Activated CD8-positive, alpha-beta memory T cell treated with anti-CD3 and anti-CD28 coated beads, Interleukin-2, amount 10 ng/mL, durations not matched to agents 7 days and 5 days (primary cell): ENCODE data around the gene PHOX2B. TPM values are rescaled to one million over a fixed set of nuclear protein-coding genes. Genes with fewer than 3 reads are reported as not detected.

Experiments used
- ATAC-seq: fragments of 150-1000 bp; cut with Tn5 transposase; one replicate; pipeline ENCODE4 v1.10.0; 2021; ENCODE audit warnings: moderate library complexity
- CTCF ChIA-PET: fragments of 350-600 bp; sonication (Branson Sonifier 250); formaldehyde crosslinking; loops from one replicate; lab custom pipeline; 2021; ENCODE audit warnings: antibody characterized with exemption; lab: Charles Lee
- DNase-seq: peaks from one replicate; pipeline ENCODE4 v3.0.0-alpha.2; 2020
- H3K27ac Mint-ChIP-seq: one replicate; pipeline ENCODE4 v1.8.0; 2021; ENCODE audit warnings: mild to moderate bottlenecking, mixed read lengths
- H3K27me3 Mint-ChIP-seq: one replicate; pipeline ENCODE4 v1.8.0; 2021; ENCODE audit warnings: mixed read lengths
- H3K36me3 Mint-ChIP-seq: one replicate; pipeline ENCODE4 v1.8.0; 2021; ENCODE audit warnings: mild to moderate bottlenecking, mixed read lengths
- H3K4me1 Mint-ChIP-seq: one replicate; pipeline ENCODE4 v1.8.0; 2021; ENCODE audit warnings: mixed read lengths
- H3K4me3 Mint-ChIP-seq: one replicate; pipeline ENCODE4 v1.8.0; 2021; ENCODE audit warnings: mild to moderate bottlenecking, moderate library complexity, mixed read lengths
- H3K9me3 Mint-ChIP-seq: one replicate; pipeline ENCODE4 v1.8.0; 2022; ENCODE audit warnings: low read depth, mixed read lengths
- total RNA-seq, 2 experiments: library from RNA; stranded (reverse); gene quantifications; one replicate each; pipeline ENCODE4 v1.2.3, GENCODE V29; 2021

The PHOX2B gene
- not detected for total RNA-seq

DNA sequence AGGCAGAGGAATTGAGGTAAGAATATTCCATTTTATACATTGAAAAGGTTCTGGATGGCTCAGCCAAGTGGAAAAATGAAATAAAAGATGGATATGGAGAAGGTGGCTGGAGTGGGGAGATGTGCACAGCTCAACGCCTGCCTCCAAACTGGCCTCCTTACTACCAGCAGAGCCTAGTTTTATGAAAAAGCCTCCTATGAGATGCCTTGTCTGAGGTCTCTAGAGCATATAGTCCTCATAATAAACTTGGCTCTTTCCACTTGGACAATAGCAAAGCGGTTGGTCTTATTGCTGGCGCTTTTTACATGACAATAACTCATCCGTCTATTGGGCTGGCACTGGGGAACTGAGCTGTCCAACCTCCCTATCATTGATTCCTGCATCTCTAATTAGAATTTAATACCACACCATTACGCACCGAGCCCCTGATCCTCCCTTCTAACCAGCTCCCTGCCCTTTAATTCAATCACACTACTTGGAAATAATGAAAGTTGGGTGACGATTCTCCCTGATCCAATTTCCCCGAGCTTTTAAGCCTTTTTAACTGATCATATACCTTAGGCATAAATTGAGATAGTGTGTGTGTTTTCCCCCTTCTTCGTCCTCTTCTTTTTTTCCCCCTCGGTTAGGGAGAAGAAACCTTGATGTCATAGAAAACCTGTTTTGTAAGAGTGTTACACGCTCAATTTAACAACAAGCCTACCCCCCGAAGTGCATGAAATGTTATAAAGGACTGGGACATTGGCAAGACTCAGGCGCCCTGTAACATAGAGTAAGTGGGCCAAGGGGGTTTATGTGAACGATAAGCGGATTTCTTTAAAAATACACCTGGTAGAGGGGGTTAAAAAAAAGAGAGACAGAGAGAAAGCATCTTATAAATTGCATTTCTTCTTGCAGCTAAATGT, at the start of gene PHOX2B:
PHOX2B (minus strand) TSS at position 155 of the 905 bp plus-strand sequence; CDS start at position 40, 115 bp downstream.
- H3K9me3 Mint-ChIP-seq = peaks cover 2% of the 10 kb centered on the region
- no peaks in the 10 kb centered on the region for H3K4me1 Mint-ChIP-seq
- H3K27ac Mint-ChIP-seq = peak within 1 kb of the TSS; percentile 54
- peaks cover 14% of the 10 kb centered on the region for H3K36me3 Mint-ChIP-seq
- DNase-seq (no peak), ATAC-seq (no peak)
- CTCF ChIA-PET = no interaction called here
- H3K4me3 Mint-ChIP-seq = no peak within 1 kb of the TSS
- peaks cover 93% of the 10 kb centered on the region for H3K27me3 Mint-ChIP-seq

DNA sequence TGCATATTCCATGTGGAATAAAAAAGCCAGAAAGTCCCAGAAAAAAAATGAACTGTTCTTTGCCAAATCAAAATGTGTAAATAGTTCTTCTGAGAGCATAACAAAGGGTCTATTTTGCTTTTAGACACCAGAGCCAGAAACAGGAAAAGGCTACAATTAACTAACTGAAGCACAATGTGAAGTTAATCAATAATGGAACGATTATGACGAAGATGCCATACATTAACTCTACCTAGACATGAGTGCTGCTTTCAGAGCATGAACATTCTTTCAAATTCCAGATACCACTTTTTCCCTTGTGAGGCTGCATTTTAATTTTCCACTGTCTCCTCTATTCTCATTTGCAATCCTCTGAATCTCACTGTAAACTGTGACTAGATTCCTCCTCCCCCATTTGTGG, 48.7 kb upstream of the PHOX2B start:
- DNase-seq = no peak
- Mint-ChIP-seq H3K4me3 (no peak overlapping the region), H3K9me3 (no peaks in the 10 kb centered on the region), H3K4me1 (no peaks in the 10 kb centered on the region), H3K27me3 (peaks cover 17% of the 10 kb centered on the region), H3K27ac (no peak overlapping the region), H3K36me3 (no peaks in the 10 kb centered on the region)
- CTCF ChIA-PET = no interaction called here
- ATAC-seq = no peak

DNA sequence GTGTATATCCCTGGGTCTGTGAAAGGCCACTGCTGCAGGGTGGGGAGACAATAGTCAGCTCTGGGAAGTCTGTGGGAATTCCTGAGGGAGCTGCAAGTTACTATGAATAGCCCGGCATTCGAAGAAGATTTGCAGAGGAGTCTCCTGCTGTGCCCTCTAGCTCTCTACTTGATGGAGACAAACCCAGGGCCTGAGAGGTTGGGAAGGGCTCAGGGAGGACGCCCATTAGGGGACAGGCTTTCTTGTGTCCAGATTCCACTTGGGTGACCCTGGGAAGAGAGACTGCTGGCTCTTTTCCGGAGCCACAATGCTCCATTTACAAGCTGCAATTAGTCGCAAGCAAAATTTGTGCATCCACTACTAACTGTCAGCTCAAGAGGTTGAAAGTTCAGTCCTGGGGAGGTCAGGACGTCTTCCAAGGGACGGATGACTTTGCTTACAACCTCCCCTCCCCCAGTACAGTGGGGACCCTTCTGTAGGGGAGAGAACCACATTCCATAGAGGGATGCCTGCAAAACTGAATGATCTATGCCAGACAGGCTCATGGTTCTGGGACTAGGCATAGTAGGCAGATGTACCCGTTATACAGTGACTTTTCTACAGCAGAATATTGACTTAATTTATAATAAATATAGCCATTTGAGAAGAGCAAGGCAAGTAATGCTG, 48.2 kb upstream of the PHOX2B start:
- ATAC-seq (no peak), DNase-seq (no peak)
- no peaks in the 10 kb centered on the region for H3K9me3 Mint-ChIP-seq
- no peak overlapping the region for H3K4me3 Mint-ChIP-seq
- H3K36me3 Mint-ChIP-seq = no peaks in the 10 kb centered on the region
- H3K4me1 Mint-ChIP-seq = no peaks in the 10 kb centered on the region
- H3K27me3 Mint-ChIP-seq = peaks cover 17% of the 10 kb centered on the region
- no peak overlapping the region for H3K27ac Mint-ChIP-seq
- CTCF ChIA-PET = no interaction called here

DNA sequence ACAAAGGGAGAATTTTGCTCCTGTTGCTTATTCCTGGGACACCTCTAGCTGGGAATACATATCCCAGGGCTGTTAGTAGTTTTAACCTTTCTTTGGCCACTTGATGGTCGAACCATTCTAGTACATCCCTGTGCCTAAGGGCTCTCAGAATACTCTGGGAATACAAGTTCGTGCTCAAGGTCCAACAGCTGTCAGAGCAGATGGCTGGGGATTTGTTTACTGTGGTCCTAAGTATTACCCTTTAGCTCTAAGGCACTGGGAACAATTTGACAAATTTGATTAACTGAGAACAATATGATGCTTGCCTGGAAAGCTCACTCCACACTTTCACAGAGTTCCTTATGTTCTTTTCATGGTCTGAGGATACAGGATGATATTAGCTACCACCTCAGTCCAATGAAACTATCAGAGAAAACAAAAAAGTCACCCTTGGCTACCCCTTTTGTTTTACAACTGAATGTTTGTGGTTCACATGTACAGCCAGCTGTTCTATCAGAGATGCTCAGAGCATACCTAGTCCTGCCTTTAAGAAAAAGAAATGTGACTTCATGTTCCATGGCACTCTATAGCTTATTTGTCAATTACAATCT, 47.4 kb upstream of the PHOX2B start:
- Mint-ChIP-seq H3K27me3 (peaks cover 19% of the 10 kb centered on the region), H3K36me3 (no peaks in the 10 kb centered on the region), H3K4me1 (no peaks in the 10 kb centered on the region), H3K4me3 (no peak overlapping the region), H3K27ac (no peak overlapping the region), H3K9me3 (no peaks in the 10 kb centered on the region)
- ATAC-seq (no peak), DNase-seq (no peak)
- CTCF ChIA-PET = no interaction called here

DNA sequence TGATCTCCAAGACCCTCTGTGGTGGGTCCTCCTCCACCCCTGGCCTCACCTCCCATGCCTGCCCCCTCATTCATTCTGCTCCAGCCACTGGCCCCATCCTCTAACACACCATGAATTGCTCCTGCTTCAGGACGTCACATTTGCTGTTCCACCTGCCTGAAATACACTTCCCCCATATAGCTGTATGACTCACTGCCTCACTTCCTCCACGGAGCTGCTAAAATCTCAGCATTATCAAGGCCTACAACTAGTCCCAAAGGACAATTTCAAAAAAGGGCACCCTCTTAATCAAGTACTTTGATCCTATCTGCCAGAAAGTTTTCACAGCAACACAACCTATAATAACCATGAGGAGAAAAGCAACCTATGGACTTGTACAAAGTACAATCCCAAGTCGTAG, 43.6 kb upstream of the PHOX2B start:
- Mint-ChIP-seq H3K27ac (no peak overlapping the region), H3K36me3 (no peaks in the 10 kb centered on the region), H3K4me3 (no peak overlapping the region), H3K27me3 (peaks cover 17% of the 10 kb centered on the region), H3K4me1 (no peaks in the 10 kb centered on the region), H3K9me3 (no peaks in the 10 kb centered on the region)
- DNase-seq (no peak), ATAC-seq (no peak)
- CTCF ChIA-PET = interaction anchor here (0.6 kb wide), 1 partner anchor 8 kb away, joined by 3 read pairs; no protein-coding TSS in a partner anchor

DNA sequence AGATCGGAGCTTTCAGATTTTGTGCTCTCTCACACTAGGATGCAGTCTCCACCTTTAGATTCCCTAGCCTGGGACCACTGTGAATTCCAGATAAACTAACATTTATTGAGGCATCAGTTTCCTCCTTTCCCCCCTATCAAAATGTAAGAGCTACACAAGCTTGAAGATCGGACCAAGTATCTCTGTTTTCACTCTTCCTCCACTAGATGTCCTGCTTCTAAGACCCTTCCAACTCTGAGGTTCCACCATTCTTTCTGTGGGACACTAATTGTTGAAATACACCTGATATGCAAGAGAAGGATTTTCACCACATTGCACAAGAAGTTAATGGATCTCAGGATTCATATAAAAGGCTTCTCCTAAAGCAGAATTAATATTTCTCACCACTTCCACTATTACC, 43.0 kb upstream of the PHOX2B start:
- CTCF ChIA-PET = interaction anchor here (0.6 kb wide), 1 partner anchor 8 kb away, joined by 3 read pairs; no protein-coding TSS in a partner anchor

DNA sequence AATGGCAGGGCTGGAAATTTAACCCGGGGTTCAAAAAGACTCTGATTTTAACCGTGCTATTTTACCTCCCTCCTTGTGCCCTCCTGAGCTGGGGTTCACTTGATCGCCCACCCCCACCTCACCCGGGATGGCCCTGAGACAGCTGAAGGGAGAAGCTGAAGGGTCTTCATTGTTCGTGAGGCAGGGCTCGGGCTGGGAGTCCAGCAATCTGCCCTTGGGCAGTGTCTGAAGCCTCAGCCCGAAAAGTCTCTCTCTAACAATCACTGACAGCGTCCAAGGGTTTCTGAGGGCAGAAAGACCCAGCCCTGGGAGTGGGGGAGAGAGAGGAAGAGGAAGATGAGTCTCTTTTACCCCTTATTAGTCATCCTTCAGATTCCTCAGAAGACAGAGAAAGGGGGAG, 39.4 kb upstream of the PHOX2B start:
- DNase-seq (no peak), ATAC-seq (no peak)
- H3K9me3 Mint-ChIP-seq = no peaks in the 10 kb centered on the region
- H3K36me3 Mint-ChIP-seq = no peaks in the 10 kb centered on the region
- H3K4me3 Mint-ChIP-seq = no peak overlapping the region
- H3K4me1 Mint-ChIP-seq = no peaks in the 10 kb centered on the region
- CTCF ChIA-PET = no interaction called here
- H3K27ac Mint-ChIP-seq = no peak overlapping the region
- peaks cover 4% of the 10 kb centered on the region for H3K27me3 Mint-ChIP-seq

More for the DNA sequence above, 43.0 kb upstream of the PHOX2B start:
- H3K36me3 Mint-ChIP-seq = no peaks in the 10 kb centered on the region
- H3K27ac Mint-ChIP-seq = no peak overlapping the region
- DNase-seq (no peak), ATAC-seq (no peak)
- H3K9me3 Mint-ChIP-seq = no peaks in the 10 kb centered on the region
- H3K4me3 Mint-ChIP-seq = no peak overlapping the region
- peaks cover 17% of the 10 kb centered on the region for H3K27me3 Mint-ChIP-seq
- H3K4me1 Mint-ChIP-seq = no peaks in the 10 kb centered on the region

DNA sequence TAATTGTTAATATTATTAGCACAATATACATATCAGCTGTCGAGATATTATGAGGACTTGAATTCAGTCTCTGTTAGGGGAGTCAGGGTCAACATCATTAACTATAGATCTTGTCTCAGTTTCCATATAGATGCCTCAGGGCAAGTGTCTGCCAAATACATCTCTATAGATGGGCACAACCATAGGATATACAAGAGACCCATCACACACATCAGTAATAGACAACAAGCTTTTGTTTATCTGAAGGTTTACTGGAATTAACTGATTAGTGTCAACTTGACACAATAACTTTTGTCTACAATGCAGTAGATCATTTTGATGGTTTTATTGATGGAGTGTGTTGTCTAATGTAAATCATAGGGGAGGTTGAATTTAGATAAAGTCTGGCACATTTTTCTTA, 37.1 kb upstream of the PHOX2B start:
- Mint-ChIP-seq H3K4me3 (no peak overlapping the region), H3K27ac (no peak overlapping the region), H3K27me3 (peaks cover 2% of the 10 kb centered on the region), H3K9me3 (no peaks in the 10 kb centered on the region), H3K36me3 (no peaks in the 10 kb centered on the region), H3K4me1 (no peaks in the 10 kb centered on the region)
- no peak for DNase-seq
- CTCF ChIA-PET = no interaction called here
- ATAC-seq = no peak

DNA sequence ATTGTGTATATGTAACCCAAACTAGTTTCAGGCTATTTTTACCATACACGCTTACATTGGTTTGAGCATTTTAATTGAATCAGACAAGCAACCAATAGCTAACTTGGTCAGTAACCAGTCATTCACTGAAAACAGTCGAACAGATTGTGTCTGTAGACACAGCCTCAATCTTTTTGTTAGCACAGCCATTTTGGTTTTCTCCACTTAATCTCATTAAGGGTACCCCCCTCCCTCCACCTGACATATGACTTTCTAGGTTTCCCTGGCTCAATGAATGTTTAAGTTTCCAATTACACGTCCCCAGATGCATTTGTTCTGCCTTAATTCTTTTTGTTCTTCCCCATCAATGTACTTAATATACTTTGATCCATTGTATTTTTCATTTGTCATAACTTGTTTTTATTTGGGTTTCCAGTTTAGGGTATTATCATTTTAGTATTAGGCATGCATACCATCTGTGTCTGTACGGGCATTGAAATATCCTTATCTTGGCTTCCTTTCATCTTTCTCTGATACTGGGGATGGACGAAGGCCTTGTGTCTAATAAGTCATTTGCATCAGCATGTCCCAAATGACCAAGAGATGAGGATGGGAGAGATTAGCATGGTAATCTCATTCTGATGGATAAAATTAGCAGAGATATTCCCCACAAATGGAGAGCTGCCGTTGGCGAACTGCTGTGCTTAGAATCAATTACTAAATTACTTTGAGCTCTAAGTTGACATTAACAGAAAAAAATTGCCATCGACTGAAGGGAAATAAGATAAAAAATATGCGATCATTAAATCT, 35.9 kb upstream of the PHOX2B start:
- Mint-ChIP-seq H3K27me3 (peaks cover 2% of the 10 kb centered on the region), H3K36me3 (no peaks in the 10 kb centered on the region), H3K27ac (no peak overlapping the region), H3K4me1 (no peaks in the 10 kb centered on the region), H3K4me3 (no peak overlapping the region), H3K9me3 (no peaks in the 10 kb centered on the region)
- CTCF ChIA-PET = no interaction called here
- ATAC-seq (no peak), DNase-seq (no peak)

DNA sequence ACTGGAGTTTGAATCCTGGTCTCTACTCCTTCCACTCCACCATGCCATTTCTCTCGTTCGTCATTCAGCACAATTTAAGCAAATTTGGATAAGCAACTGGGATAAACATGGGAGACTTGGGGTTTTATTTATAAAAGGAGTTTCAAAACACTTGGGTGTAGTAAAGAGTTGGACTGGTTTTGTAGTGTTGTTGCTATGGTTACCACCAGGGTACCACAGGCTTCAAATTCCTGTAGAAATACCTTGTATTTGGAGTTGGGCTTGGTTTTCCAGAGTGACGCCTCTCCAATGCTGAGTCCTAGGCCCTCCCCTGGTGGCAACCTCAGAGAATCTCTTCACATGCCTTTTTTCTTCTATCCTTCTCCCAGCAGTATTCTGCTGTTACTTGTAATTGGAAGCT, 27.9 kb upstream of the PHOX2B start:
- Mint-ChIP-seq H3K9me3 (no peaks in the 10 kb centered on the region), H3K27ac (no peak overlapping the region), H3K4me3 (no peak overlapping the region), H3K27me3 (peaks cover 3% of the 10 kb centered on the region), H3K4me1 (no peaks in the 10 kb centered on the region), H3K36me3 (no peaks in the 10 kb centered on the region)
- ATAC-seq (no peak), DNase-seq (no peak)
- CTCF ChIA-PET = no interaction called here

DNA sequence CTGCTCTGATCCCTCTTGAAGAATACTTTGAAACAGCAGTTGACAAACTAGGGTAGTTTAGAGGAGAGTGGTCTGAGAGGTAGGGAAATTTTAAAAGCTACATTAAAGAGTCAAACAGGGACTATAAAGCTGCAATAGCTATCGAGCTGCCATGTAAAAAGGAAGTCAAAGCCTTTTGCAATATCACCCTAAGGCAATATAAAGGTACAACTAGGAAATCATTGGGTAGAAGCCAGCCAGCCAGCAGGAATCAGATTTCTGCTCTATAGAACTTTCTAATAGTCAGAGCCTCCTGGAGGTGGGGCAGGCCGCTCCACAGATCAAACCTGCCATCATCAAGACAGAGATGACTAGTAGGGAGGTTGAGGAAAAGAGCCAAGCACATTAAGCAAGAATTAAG, 15.2 kb upstream of the PHOX2B start:
- CTCF ChIA-PET = no interaction called here
- ATAC-seq (no peak), DNase-seq (no peak)
- H3K4me1 Mint-ChIP-seq = no peaks in the 10 kb centered on the region
- peaks cover 21% of the 10 kb centered on the region for H3K27me3 Mint-ChIP-seq
- H3K36me3 Mint-ChIP-seq = no peaks in the 10 kb centered on the region
- no peak overlapping the region for H3K4me3 Mint-ChIP-seq
- no peak overlapping the region for H3K27ac Mint-ChIP-seq
- no peaks in the 10 kb centered on the region for H3K9me3 Mint-ChIP-seq

DNA sequence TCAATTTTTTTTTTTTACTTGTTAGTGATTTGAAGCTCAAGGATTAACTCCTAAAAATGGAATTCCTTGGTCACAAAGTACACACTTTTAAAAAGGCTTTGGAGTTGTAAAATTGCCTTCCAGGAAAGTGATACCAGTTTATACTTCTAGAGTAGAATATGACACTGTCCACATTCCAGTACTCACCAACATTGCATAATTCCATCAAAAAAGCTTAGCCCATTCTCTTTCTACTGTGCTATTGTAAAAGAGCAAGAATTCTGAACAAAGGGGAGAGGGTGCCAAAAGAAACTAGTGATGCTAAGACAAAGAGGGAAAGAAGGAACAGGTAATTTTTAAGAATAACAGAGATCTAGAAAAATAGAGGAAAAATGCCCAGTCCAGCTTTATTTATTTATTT, 10.4 kb upstream of the PHOX2B start:
- ATAC-seq (no peak), DNase-seq (no peak)
- Mint-ChIP-seq H3K9me3 (no peaks in the 10 kb centered on the region), H3K4me1 (peaks cover 4% of the 10 kb centered on the region), H3K27me3 (peaks cover 36% of the 10 kb centered on the region), H3K4me3 (no peak overlapping the region), H3K36me3 (no peaks in the 10 kb centered on the region), H3K27ac (no peak overlapping the region)
- CTCF ChIA-PET = no interaction called here

DNA sequence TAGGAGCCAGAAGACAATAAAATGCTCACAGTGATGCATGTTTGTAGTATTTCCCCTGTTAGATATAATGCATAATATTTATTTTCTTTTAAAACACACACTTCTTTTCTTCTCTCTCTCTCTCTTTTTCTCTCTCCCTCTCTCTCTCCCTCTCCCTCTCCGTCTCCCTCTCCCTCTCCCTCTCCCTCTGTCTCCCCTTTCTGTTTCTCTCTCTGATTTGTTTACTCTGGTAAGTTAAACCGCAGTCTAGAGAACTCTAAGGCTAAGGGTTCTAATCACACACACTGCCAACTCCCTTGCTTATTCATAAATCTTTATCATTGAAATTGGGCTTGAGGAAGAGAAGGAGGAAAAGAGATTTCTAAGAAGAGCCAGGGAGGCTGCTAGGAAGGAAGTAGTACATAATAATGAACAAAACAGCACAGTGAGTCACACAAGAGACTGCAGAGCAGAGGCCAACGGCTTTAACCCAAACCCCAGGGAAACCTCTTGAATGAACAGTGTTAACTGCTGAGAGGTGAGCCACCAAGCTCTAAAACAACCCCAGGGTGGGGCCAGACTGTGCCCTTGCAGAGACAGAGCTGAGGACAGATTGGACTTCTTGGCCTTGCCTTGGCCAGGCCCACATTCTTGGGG, 9.1 kb upstream of the PHOX2B start:
- Mint-ChIP-seq H3K4me1 (peaks cover 4% of the 10 kb centered on the region), H3K4me3 (no peak overlapping the region), H3K9me3 (no peaks in the 10 kb centered on the region), H3K27me3 (peaks cover 45% of the 10 kb centered on the region), H3K27ac (no peak overlapping the region), H3K36me3 (no peaks in the 10 kb centered on the region)
- ATAC-seq (no peak), DNase-seq (no peak)
- CTCF ChIA-PET = no interaction called here
